C4-2B (cell line): ENCODE data around the gene TMEM192.
"Not testable (repeated sequence)": the region's sequence is repeated elsewhere in the genome, so short reads cannot be mapped to it uniquely, and the experiment has no call there.

Source experiments
- H3K27ac ChIP-seq: fragments of 450-650 bp; 2 replicates; pipeline ENCODE4 v1.5.1; 2017
- ZFX ChIP-seq: fragments of 450-650 bp; IDR thresholded peaks from 2 replicates; pipeline ENCODE4 v1.6.1; 2017
- TF ChIP-seq, protein P1 (sequence below): fragments of 450-650 bp; conservative IDR thresholded peaks from 2 replicates; pipeline ENCODE4 v1.5.1; 2017; ENCODE audit warnings: mild to moderate bottlenecking

The TMEM192 gene

GRCh38 chr4:165031436-165032211, 81.0 kb downstream of the TMEM192 start, which contains the start of gene TRIM60:
TSS of gene TRIM60 (plus strand) at chr4:165031999. CDS start at chr4:165040073, 8,074 bp downstream.
- TF ChIP-seq, protein P1, sequence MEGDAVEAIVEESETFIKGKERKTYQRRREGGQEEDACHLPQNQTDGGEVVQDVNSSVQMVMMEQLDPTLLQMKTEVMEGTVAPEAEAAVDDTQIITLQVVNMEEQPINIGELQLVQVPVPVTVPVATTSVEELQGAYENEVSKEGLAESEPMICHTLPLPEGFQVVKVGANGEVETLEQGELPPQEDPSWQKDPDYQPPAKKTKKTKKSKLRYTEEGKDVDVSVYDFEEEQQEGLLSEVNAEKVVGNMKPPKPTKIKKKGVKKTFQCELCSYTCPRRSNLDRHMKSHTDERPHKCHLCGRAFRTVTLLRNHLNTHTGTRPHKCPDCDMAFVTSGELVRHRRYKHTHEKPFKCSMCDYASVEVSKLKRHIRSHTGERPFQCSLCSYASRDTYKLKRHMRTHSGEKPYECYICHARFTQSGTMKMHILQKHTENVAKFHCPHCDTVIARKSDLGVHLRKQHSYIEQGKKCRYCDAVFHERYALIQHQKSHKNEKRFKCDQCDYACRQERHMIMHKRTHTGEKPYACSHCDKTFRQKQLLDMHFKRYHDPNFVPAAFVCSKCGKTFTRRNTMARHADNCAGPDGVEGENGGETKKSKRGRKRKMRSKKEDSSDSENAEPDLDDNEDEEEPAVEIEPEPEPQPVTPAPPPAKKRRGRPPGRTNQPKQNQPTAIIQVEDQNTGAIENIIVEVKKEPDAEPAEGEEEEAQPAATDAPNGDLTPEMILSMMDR: no peak
- no peak for TF ChIP-seq ZFX
- no peak within 1 kb of the TSS for H3K27ac ChIP-seq

- H3K27ac ChIP-seq: no peak overlapping the region
- TF ChIP-seq, protein P1: no peak
- TF ChIP-seq ZFX: no peak
These were observed 84.8 kb downstream of the TMEM192 start for GRCh38 chr4:165027762-165028402.

- not testable (repeated sequence) for H3K27ac ChIP-seq
These were observed 86.9 kb downstream of the TMEM192 start for GRCh38 chr4:165025782-165026181.
